ENCODE results near the gene ROBO3.

ROBO3 gene, protein sequence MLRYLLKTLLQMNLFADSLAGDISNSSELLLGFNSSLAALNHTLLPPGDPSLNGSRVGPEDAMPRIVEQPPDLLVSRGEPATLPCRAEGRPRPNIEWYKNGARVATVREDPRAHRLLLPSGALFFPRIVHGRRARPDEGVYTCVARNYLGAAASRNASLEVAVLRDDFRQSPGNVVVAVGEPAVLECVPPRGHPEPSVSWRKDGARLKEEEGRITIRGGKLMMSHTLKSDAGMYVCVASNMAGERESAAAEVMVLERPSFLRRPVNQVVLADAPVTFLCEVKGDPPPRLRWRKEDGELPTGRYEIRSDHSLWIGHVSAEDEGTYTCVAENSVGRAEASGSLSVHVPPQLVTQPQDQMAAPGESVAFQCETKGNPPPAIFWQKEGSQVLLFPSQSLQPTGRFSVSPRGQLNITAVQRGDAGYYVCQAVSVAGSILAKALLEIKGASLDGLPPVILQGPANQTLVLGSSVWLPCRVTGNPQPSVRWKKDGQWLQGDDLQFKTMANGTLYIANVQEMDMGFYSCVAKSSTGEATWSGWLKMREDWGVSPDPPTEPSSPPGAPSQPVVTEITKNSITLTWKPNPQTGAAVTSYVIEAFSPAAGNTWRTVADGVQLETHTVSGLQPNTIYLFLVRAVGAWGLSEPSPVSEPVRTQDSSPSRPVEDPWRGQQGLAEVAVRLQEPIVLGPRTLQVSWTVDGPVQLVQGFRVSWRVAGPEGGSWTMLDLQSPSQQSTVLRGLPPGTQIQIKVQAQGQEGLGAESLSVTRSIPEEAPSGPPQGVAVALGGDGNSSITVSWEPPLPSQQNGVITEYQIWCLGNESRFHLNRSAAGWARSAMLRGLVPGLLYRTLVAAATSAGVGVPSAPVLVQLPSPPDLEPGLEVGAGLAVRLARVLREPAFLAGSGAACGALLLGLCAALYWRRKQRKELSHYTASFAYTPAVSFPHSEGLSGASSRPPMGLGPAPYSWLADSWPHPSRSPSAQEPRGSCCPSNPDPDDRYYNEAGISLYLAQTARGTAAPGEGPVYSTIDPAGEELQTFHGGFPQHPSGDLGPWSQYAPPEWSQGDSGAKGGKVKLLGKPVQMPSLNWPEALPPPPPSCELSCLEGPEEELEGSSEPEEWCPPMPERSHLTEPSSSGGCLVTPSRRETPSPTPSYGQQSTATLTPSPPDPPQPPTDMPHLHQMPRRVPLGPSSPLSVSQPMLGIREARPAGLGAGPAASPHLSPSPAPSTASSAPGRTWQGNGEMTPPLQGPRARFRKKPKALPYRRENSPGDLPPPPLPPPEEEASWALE (N-terminal part only)

DNA sequence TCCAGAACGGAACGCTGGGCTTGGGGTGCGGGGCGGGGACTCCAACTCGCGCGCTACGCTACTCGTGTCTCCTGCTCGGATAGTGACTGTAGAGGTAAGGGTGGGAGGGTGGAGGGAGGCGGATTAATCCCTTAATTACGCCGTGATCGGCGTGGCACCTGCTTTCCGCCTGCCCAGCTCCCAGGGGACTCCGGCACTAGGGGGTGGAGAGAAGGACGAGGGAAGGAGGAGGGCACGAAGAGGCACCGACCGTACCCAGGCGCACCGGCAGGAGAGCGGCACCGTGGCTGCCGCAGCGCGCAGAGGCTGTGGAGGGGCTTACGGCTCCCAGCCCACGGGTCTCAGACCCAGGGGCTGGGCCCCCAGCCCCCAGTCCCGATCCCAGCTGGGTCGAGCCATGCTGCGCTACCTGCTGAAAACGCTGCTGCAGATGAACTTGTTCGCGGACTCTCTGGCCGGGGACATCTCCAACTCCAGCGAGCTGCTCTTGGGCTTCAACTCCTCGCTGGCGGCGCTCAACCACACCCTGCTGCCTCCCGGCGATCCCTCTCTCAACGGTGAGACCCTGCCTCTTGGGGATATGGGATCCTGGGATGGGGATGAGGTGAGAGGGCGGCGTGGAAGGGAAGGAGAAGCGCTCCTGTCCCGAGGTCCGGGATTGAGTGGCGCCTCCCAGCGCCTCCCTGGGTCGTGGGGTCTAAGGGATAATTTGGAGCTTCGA is at the start of gene ROBO3:
Gene ROBO3, plus strand, starts transcription at position 252 of the 721 bp plus-strand sequence. Its CDS starts 146 bp downstream, at position 398.
- DNase-seq (ENCODE audit: low read depth) = no peak

DNA sequence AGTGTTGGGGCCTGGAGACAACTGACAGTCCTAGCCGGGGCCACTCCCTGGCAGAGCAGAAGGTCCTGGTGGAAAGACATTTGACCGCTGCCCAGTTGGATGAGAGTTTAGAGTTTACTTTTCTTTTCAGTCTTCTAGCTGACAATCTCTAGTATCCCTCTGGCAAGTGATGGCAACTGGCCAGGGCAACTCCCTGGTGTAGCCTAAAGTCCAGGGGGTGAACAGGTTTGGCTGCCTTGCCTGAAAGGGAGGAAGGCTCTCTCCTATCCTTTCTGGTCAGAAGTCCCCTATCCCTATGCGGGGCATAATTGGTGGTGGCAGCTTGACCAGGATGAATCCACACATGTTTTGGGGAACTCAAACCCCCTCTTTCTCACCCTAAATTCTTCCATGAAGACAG is 48.2 kb upstream of the ROBO3 start:
- no peak for DNase-seq (ENCODE audit: low read depth)

DNA sequence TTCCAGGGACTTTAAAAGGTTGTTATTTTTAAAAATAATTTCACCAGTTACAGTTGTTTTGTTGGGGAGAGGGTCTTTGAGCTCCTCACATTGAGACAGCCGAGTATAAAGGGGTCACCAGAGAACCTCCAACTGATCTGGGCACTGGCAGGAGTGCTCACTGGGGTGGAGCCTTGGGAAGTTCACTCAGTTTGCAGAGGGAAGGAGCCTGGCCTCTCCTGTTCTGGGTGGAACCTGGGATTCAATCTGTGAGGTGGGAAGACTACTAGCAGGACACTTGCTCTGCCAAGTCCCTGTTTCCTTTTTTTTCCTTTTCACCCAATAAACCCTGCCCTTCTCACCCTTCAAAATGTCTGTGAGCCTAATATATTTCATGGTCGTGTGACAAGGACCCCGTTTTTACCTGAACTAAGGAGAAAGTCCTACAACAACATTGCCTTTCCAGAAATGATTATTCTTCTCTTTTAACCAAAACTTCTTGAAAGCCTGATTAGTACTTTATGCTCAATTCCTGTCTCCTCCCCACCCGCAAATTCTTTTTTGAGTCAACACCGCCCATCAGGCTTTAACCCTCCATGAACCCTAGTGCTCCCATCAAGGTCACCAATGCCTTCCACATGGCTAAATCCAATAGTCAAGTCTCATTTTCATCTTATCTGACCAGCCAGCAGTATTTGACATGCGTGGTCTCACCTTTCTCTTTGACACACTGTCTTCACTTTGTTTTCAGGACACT is 43.1 kb upstream of the ROBO3 start:
- DNase-seq (ENCODE audit: low read depth) = no peak

DNA sequence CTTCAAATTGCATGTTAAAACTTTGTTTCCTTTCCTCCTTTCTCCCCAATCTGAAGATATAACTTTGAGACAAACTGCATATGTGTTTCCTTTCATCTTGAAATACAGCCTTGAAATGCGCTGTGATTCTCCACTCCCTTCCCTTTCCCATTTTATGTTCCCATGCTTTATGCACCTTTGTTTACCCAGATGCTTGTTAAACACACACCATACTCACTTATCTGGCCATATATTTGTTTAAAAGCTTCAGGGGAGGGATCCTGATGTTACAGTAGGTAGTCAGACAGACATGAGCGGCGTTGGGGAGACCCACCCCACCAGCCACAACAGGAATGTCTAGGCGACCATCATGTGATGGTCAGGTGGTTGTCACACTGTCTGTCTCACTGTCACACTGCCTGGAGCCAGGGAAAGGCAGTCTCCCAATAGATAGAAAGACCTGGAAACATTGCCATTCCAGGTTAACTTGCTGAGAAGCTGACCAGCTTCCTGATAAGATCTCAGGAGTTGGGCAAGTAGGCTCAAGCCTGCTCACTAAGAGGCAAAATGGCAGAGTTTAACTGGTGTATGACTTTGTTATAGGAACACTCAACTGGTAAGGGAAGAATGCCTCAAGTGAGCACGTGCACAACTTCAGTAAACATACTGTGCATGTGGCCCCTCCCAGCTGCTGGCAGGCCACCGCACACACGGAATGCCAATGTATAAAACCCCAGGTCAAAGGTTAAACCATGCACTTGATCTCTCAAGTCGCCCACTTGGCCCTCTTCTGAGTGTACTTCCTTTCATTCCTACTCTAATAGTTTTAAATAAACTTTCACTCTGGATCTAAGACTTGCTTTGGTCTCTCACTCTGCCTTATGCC is 41.5 kb upstream of the ROBO3 start:
- no peak for DNase-seq (ENCODE audit: low read depth)

DNA sequence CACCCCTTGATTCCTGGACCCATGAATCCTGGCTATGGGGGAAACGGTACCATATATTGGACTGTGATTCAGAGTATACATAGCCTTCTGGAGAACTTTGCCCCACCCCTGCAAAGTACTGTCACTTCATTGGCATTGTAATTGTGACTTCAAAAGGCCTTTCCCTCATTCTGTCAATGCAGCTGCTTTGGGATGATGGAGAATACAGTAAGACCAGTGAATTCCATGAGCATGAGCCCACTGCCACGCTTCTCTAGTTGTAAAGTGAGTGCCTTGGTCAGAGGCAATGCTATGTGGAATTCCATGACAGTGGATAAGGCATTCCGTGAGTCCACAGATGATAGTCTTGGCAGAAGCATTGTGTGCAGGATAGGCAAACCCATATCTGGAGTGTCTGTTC is 39.4 kb upstream of the ROBO3 start:
- no peak for DNase-seq (ENCODE audit: low read depth)

DNA sequence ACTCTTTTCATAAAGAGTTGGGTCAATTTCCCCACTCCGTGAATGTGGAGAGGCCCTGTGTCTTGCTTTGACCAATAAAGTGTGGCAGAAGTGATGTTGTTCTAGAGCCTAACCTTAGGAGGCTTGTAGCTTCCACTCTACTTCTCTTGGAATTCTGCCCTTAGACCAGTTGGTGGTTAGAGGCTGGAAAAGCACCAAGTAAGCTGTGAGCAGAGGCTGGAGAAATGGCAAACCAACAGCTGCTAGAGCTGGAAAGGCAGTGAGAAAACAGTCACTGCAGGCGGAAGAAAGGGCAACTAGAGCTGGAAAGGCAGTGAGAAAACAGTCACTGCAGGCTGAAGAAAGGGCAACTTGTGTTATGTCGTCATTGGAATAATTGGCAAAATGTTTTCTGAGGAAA is 35.2 kb upstream of the ROBO3 start:
- no peak for DNase-seq (ENCODE audit: low read depth)

DNA sequence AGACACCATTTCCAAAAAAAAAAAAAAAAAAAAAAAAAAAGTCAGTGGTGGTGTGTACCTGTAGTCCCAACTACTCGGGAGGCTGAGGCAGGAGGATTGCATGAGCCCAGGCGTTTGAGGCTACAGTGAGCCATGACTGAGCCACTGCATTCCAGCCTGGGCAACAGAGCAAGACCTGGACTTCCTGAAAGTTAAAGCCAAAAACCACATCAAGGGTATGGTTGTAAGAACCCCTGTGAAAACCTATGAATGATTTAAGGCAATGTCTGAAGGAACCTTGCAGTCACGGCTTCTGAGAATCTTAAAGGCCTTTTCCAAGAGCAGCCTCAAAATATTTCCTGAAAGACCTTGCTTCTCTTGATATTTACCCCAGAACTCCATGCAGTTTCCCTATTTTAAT is 34.5 kb upstream of the ROBO3 start:
- DNase-seq (ENCODE audit: low read depth) = no peak

DNA sequence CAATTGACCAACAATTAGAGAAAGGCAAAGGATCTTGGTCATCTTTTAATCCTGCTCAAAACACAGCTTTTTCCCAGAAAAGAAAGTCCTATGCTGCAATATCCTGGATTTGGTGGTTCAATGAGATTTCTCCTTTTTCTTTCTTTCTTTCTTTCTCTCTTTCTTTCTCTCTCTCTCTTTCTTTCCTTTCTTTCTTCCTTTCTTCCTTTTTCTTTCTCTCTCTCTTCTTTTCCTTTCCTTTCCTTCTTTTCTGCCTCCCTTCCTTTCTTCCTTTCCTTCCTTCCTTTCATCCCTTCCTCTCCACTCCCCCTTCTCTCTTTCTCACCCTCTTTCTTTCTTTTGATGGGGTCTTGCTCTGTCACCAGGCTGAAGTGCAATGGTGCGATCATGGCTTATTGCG is 33.3 kb upstream of the ROBO3 start:
- DNase-seq (ENCODE audit: low read depth) = no peak

DNA sequence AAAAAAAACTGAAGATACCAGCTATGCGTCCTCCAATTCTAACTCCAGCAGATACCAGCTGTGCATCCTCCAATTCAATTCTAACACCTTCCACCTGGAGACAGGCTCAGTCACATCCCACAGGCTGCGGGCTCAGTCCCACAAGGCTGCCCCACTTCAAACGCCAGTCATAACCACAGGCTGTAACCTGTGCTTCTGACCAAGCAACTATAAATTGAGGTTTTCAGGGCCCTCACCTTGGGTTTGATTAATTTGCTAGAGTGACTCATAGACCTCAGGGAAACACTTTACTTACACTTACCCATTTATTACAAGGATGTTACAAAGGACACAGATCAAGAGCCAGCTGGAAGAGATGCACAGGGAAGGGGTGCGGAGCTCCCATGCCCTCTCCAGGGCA is 32.7 kb upstream of the ROBO3 start:
- no peak for DNase-seq (ENCODE audit: low read depth)

DNA sequence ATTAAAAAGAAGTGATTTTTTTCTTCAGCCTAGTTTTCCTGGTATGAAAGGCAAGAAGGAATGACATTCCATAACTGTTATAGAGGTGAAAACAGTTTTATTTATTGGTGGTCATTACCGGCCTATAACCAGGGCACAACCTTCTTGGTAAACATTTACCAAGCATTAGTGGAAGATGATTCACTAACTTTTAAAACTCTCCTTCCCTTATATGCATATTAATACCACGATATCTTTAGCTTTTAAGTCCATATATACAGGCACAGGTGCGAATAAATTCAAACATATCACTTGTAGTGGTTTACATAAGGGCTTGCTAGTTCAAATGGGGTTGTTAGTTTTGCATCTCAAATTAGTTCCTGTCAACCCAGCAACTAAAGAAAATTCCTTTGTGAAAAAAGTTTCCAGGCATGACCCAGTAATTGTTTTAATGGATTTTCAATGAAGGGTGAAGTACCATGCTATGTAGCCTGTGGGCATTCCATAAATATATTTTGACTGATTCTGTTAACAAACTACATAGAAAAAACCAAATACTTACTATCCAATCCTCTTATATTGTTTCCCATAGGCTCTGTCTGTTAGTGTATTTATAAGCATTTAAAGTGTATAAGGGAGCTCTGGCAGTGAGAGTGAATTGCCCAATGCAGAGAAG is 30.6 kb upstream of the ROBO3 start:
- no peak for DNase-seq (ENCODE audit: low read depth)

DNA sequence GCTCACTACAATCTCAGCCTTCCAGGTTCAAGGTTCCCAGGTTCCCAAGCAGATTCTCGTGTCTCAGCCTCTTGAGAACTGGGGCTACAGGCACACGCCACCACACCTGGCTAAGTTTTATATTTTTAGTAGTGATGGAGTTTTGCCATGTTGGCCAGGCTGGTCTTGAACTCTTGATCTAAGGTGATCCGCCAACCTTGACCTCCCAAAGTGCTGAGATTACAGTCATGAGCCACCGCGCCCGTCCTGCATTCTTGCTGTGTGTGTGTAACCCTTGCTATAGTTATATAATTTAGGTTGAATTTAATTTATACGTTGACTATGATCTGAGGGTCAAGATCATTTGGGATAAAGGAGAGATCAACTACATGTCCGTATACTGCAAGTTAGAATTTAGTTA is 29.3 kb upstream of the ROBO3 start:
- DNase-seq (ENCODE audit: low read depth) = no peak

DNA sequence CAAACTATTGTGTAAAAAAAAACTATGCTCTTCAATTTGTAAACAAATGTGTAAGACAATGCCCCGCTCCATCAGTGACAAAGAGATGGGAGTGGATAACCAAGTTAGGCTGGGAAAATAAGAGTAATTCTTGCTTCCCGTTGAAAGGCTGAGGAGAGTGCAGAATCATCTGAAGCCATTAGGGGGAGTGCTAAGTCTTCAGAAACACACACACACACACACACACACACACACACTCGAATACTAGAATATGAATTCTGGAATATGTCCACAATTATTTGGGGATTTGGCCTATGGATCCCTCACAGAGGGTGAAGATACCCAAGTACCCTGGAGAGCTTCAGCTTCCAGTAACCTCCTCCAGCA is 27.8 kb upstream of the ROBO3 start:
- no peak for DNase-seq (ENCODE audit: low read depth)

DNA sequence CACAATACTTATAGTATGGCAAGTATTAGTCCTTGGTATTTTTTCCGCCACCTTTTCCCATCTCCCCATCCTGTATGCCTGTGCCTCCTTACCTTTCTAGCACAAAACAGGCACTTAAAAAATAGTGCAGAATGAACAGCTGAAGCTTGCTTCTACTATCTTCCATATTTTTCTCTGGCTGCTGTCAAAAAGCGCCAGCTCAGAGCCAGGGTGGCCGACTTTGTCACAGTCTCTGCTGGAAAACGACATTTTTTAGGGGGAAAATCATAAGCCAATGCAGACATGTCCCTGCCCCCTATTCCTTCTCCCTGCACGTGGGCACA is 26.5 kb upstream of the ROBO3 start:
- DNase-seq (ENCODE audit: low read depth) = no peak

DNA sequence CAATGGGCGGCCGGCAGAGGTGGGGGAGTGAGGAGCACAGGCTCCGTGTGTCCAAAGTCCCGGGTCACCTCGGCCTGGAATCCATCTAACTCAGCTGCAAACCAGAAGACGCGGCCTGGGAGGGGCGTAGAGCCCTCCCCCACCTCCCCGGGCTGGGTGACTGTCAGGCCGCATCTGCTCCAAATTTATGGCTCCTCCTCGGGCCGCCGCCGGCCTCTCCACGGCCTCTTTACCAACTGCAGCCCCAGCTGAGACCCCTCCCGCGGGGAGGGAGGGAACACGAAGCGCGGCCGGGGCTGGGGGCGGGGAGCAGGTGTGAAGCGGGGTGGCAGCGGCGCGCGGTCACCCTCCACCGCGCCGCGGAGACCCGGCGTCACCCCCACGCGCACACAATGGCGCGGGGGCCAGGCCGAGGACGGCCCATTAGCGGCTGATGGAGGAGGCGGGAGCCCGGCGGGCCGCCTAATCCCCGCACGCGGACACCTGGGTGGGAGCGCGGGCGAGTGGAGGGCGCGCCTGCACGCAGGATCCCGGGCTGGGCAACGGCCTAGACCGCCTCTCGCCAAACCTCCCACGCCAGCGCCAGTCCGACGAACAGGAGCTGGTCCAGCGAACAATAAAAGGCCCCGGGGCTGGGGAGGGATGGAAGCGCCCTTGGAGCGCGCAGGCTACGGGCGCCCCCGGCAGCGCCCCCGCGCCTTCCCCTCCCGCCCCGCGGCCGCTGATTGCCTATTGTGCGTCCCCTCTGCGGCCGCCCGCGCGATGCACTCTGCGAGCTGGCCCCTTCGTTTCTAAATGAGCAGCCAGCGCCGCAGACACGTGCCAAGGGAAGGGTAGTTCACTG is 25.9 kb upstream of the ROBO3 start:
- no peak for DNase-seq (ENCODE audit: low read depth)

DNA sequence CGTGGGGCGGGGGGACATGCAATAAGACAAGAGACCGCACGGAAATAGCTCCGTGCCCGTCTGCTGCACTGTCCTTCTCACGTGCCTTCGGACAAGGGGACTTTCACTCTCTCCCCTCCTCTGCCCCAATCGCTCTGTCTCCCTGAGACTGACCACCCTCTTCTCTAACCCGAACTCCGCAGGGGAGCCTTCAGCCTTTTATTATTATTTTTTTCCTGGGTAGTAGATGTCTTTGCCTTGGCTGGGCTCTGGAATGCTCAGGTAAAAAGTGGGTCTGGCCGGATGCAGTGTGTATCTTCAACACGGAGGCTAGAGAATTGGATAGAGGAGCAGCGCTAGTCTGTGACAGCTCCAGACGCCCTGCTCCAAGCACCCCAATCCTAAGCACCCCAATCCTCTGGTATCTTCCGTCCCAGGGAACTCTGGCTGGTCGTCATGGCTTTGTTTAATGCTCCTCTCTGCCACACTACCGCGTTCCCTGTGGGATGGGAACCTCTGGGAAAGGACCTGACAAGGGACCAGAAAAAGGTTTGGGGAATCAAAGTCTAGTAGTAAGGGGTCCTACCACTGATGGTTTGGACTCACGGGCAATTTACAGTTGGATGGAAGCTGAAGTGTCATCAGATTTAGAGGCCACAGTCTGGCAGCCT is 25.1 kb upstream of the ROBO3 start:
- no peak for DNase-seq (ENCODE audit: low read depth)

DNA sequence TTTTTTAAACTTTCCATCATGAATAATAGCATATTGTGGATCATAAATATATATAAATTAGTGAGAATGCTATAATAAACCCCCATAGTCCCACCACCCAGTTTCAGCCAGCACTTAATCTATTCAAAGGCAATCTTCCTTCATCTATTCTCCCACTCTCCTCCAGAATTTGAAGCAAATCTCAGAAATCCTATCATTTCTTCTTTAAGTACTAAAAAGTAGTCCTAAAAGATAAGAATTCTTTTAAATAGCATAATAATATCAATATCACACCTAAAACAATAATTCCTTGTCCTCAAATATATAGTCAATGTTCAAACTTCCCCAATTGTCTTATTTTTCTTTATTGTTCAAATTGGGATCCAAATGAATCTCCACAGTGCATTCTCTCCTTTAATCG is 24.6 kb upstream of the ROBO3 start:
- DNase-seq (ENCODE audit: low read depth) = no peak

DNA sequence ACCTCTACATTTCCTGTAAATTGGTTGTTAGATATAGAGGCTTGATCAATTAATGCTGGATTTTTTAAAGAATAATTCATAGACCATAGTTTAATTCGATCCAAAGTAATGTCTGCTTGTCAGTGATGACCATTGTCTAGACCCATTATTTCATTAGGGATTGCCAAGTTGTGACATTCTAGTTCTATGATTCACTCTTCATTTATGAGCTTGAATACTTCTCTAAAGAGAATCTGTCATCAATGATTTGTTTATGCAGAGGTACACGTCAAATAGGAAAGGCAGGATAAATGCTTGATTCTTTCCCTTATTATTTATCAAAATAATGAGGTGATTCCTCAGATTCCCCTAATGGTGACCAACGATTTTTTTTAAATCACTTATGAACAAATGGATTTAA is 24.0 kb upstream of the ROBO3 start:
- no peak for DNase-seq (ENCODE audit: low read depth)

DNA sequence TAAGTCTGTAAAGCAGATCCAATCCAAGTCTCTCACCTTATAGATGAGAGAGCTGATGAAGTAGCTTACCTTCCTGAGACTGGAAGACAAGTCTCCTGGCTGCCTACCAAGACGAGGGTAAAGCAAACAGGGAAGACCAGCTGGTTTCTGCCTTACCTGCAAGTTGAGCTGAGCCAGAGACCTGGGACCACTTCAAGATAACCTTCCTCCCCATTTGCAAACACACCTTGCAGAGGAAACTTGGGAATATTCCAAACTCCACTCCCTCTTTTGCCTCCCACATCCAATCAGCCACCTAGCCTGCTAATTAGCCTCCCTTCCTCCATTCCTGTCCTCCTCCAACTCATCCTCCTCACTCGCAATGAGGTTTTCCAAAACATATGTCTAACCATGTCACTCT is 23.4 kb upstream of the ROBO3 start:
- DNase-seq (ENCODE audit: low read depth) = no peak
